Effector CD4-positive, alpha-beta T cell (primary cell): ENCODE results near the gene AHCY.
"Not testable (repeated sequence)": the region's sequence is repeated elsewhere in the genome, so short reads cannot be mapped to it uniquely, and the experiment has no call there.

Experiments used
- DNase-seq: peaks from one replicate; pipeline ENCODE4 v3.0.0-alpha.2; 2020

AHCY gene

GRCh38 chr20:34252431-34253086 lies 50.6 kb downstream of the AHCY start:
- DNase-seq = not testable (repeated sequence)

- no peak for DNase-seq
These were observed 51.5 kb downstream of the AHCY start for GRCh38 chr20:34251619-34252018.

GRCh38 chr20:34250005-34250404 lies 53.1 kb downstream of the AHCY start:
- DNase-seq = no peak

- DNase-seq = no peak
These were observed 53.9 kb downstream of the AHCY start for GRCh38 chr20:34249291-34249690.

- DNase-seq = no peak
These were observed 57.0 kb downstream of the AHCY start for GRCh38 chr20:34246126-34246626.

- DNase-seq = no peak
These were observed 59.8 kb downstream of the AHCY start for GRCh38 chr20:34243377-34243776.

GRCh38 chr20:34242879-34243278 lies 60.3 kb downstream of the AHCY start:
- no peak for DNase-seq

- not testable (repeated sequence) for DNase-seq
These were observed 61.1 kb downstream of the AHCY start for GRCh38 chr20:34242015-34242414.

- DNase-seq = no peak
These were observed 62.2 kb downstream of the AHCY start, which contains the start of gene ASIP for GRCh38 chr20:34240693-34241615. TSS of gene ASIP (plus strand) at chr20:34241423. CDS start at chr20:34260375, 18,952 bp downstream.

- no peak for DNase-seq
These were observed 63.0 kb downstream of the AHCY start for GRCh38 chr20:34240121-34240520.

- DNase-seq = no peak
These were observed 65.2 kb downstream of the AHCY start for GRCh38 chr20:34237942-34238341.

GRCh38 chr20:34235875-34236274 lies 67.3 kb downstream of the AHCY start:
- no peak for DNase-seq

- no peak for DNase-seq
These were observed 69.5 kb downstream of the AHCY start for GRCh38 chr20:34233687-34234086.

- DNase-seq = no peak
These were observed 70.6 kb downstream of the AHCY start for GRCh38 chr20:34232494-34233087.

GRCh38 chr20:34231634-34232033 lies 71.5 kb downstream of the AHCY start:
- no peak for DNase-seq
